ENCODE measurements around the gene DCC. TPM values are rescaled to one million over a fixed set of nuclear protein-coding genes. Genes with fewer than 3 reads are reported as not detected.

DCC gene
- total RNA-seq, 2 donors from 2014 or later, result 0.33 TPM; not detected in 1

GRCh38 chr18:52499016-52499415, 159.0 kb downstream of the DCC start:
- H3K9me3 ChIP-seq, result no peaks in the 10 kb centered on the region
- ATAC-seq (no peak), DNase-seq (peak in 2 of 4 donors; percentile 5 to 14)
- H3K27ac ChIP-seq, result no peak overlapping the region
- no peaks in the 10 kb centered on the region for H3K27me3 ChIP-seq
- TF ChIP-seq CTCF (IDR thresholded peaks at IDR 0.05), result no peak
- TF ChIP-seq POLR2A (IDR thresholded peaks at IDR 0.05), result no peak
- H3K4me1 ChIP-seq, result no peaks in the 10 kb centered on the region
- intact Hi-C loops (cut with DNase I), result no loop called here
- H3K4me3 ChIP-seq, result no peak overlapping the region
- no peaks in the 10 kb centered on the region for H3K36me3 ChIP-seq (replicated peaks in 1 of 2; ENCODE audit: insufficient read depth in 1 of 2, low read depth in 2 of 2)
- WGBS, 2 donors, result 53 to 56% methylated on average over 6 of the region's 6 CpGs

GRCh38 chr18:52499644-52500043, 159.6 kb downstream of the DCC start:
- H3K4me1 ChIP-seq, result no peaks in the 10 kb centered on the region
- DNase-seq (no peak), ATAC-seq (no peak)
- no peaks in the 10 kb centered on the region for H3K36me3 ChIP-seq (replicated peaks in 1 of 2; ENCODE audit: insufficient read depth in 1 of 2, low read depth in 2 of 2)
- WGBS, 2 donors, result 33 to 46% methylated on average over 3 of the region's 3 CpGs
- intact Hi-C loops (cut with DNase I), result no loop called here
- no peak overlapping the region for H3K4me3 ChIP-seq
- H3K9me3 ChIP-seq, result no peaks in the 10 kb centered on the region
- no peaks in the 10 kb centered on the region for H3K27me3 ChIP-seq
- no peak for TF ChIP-seq POLR2A (IDR thresholded peaks at IDR 0.05)
- TF ChIP-seq CTCF (IDR thresholded peaks at IDR 0.05), result no peak
- H3K27ac ChIP-seq, result no peak overlapping the region

- TF ChIP-seq CTCF (IDR thresholded peaks at IDR 0.05) (no peak), POLR2A (IDR thresholded peaks at IDR 0.05) (no peak)
- no peaks in the 10 kb centered on the region for H3K4me1 ChIP-seq
- WGBS, 2 donors, result 61 to 72% methylated on average over 5 of the region's 5 CpGs
These were observed 164.6 kb downstream of the DCC start for GRCh38 chr18:52504589-52504988.

GRCh38 chr18:52510139-52510538, 170.1 kb downstream of the DCC start:
- intact Hi-C loops (cut with DNase I), result no loop called here
- Histone ChIP-seq H3K27ac (no peak overlapping the region), H3K9me3 (no peaks in the 10 kb centered on the region), H3K36me3 (replicated peaks in 1 of 2; ENCODE audit: insufficient read depth in 1 of 2, low read depth in 2 of 2) (no peaks in the 10 kb centered on the region), H3K4me3 (no peak overlapping the region), H3K27me3 (no peaks in the 10 kb centered on the region), H3K4me1 (no peaks in the 10 kb centered on the region)
- no peak for DNase-seq
- TF ChIP-seq POLR2A (IDR thresholded peaks at IDR 0.05) (no peak), CTCF (IDR thresholded peaks at IDR 0.05) (no peak)
- 81 to 83% methylated on average over 3 of the region's 3 CpGs for WGBS, 2 donors
- ATAC-seq, result no peak

More at GRCh38 chr18:52504589-52504988, 164.6 kb downstream of the DCC start:
- no peaks in the 10 kb centered on the region for H3K36me3 ChIP-seq (replicated peaks in 1 of 2; ENCODE audit: insufficient read depth in 1 of 2, low read depth in 2 of 2)
- H3K9me3 ChIP-seq, result no peaks in the 10 kb centered on the region
- DNase-seq, result no peak
- no peak for ATAC-seq
- intact Hi-C loops (cut with DNase I), result no loop called here
- H3K27me3 ChIP-seq, result no peaks in the 10 kb centered on the region
- H3K4me3 ChIP-seq, result no peak overlapping the region
- H3K27ac ChIP-seq, result no peak overlapping the region

- H3K9me3 ChIP-seq, result no peaks in the 10 kb centered on the region
- H3K36me3 ChIP-seq (replicated peaks in 1 of 2; ENCODE audit: insufficient read depth in 1 of 2, low read depth in 2 of 2), result no peaks in the 10 kb centered on the region
- TF ChIP-seq CTCF (IDR thresholded peaks at IDR 0.05), result no peak
- TF ChIP-seq POLR2A (IDR thresholded peaks at IDR 0.05), result no peak
- DNase-seq, result no peak
- intact Hi-C loops (cut with DNase I), result no loop called here
- H3K4me3 ChIP-seq, result no peak overlapping the region
- no peaks in the 10 kb centered on the region for H3K4me1 ChIP-seq
- WGBS, 2 donors, result 55 to 56% methylated on average over 2 of the region's 2 CpGs
- ATAC-seq, result no peak
- no peaks in the 10 kb centered on the region for H3K27me3 ChIP-seq
- H3K27ac ChIP-seq, result no peak overlapping the region
These were observed 178.1 kb downstream of the DCC start for GRCh38 chr18:52518086-52518485.

Data from body of pancreas (tissue), 4 donors.